Forelimb muscle (tissue), 1 donor: Measurements from ENCODE around the gene SLIT1. TPM values are rescaled to one million over a fixed set of nuclear protein-coding genes. Genes with fewer than 3 reads are reported as not detected.
"Not testable (repeated sequence)": the region's sequence is repeated elsewhere in the genome, so short reads cannot be mapped to it uniquely, and the experiment has no call there.

ENCODE experiments used
- DNase-seq: peaks from one replicate; pipeline ENCODE4 v3.0.0-alpha.2; 2013; ENCODE audit warnings: low read depth
- polyA plus RNA-seq: library from polyadenylated mRNA; unstranded; fragments of 120-200 nt; gene quantifications from one replicate; pipeline ENCODE4 v1.2.1, GENCODE V29; 2013; ENCODE audit not compliant: insufficient read length

The SLIT1 gene
- polyA plus RNA-seq, 1 donor: 0.70 TPM

- not testable (repeated sequence) for DNase-seq
These were observed 103.2 kb downstream of the SLIT1 start for GRCh38 chr10:97082575-97082974.

- peak; percentile 24 for DNase-seq
These were observed 104.0 kb downstream of the SLIT1 start for GRCh38 chr10:97081621-97082235.

- no peak for DNase-seq
These were observed 105.5 kb downstream of the SLIT1 start for GRCh38 chr10:97080051-97080776.

- no peak for DNase-seq
These were observed 106.3 kb downstream of the SLIT1 start for GRCh38 chr10:97079448-97079847.

GRCh38 chr10:97078938-97079445 lies 106.8 kb downstream of the SLIT1 start:
- DNase-seq: no peak

GRCh38 chr10:97078261-97078937 lies 107.4 kb downstream of the SLIT1 start:
- no peak for DNase-seq

GRCh38 chr10:97076781-97077180 lies 109.0 kb downstream of the SLIT1 start:
- no peak for DNase-seq

- no peak for DNase-seq
These were observed 109.7 kb downstream of the SLIT1 start for GRCh38 chr10:97075961-97076525.

- no peak for DNase-seq
These were observed 110.3 kb downstream of the SLIT1 start for GRCh38 chr10:97075421-97075820.

GRCh38 chr10:97074256-97075145 lies 111.3 kb downstream of the SLIT1 start:
- no peak for DNase-seq

- DNase-seq: peak; percentile 36
These were observed 112.7 kb downstream of the SLIT1 start for GRCh38 chr10:97072851-97073665.

GRCh38 chr10:97071496-97071895 lies 114.3 kb downstream of the SLIT1 start:
- no peak for DNase-seq

GRCh38 chr10:97069576-97070362 lies 116.0 kb downstream of the SLIT1 start:
- no peak for DNase-seq

- DNase-seq: no peak
These were observed 116.7 kb downstream of the SLIT1 start for GRCh38 chr10:97069026-97069425.

GRCh38 chr10:97067716-97068391 lies 117.9 kb downstream of the SLIT1 start:
- no peak for DNase-seq

GRCh38 chr10:97066877-97067555 lies 118.7 kb downstream of the SLIT1 start:
- DNase-seq: no peak

- no peak for DNase-seq
These were observed 119.8 kb downstream of the SLIT1 start for GRCh38 chr10:97065686-97066660.
